WTC11 (cell line): ENCODE measurements around the gene FETUB.

Experiments
- CREB1 ChIP-seq: sonication (generic); formaldehyde crosslinking; IDR thresholded peaks from 2 replicates; pipeline ENCODE4 v1.8.0; 2023; ENCODE audit warnings: mild to moderate bottlenecking, missing genetic modification reagents
- JUN ChIP-seq: sonication (generic); formaldehyde crosslinking; IDR thresholded peaks from 2 replicates; pipeline ENCODE4 v1.8.0; 2023; ENCODE audit warnings: mild to moderate bottlenecking, missing genetic modification reagents
- NFATC4 ChIP-seq: fragments of 250-450 bp; sonication (Bioruptor Pico); IDR thresholded peaks from 2 replicates; pipeline ENCODE4 v1.9.0; 2021; ENCODE audit warnings: mild to moderate bottlenecking
- NR2C2 ChIP-seq: sonication (generic); formaldehyde crosslinking; IDR thresholded peaks from 2 replicates; pipeline ENCODE4 v1.8.0; 2022; ENCODE audit warnings: mild to moderate bottlenecking, missing genetic modification reagents
- ZNF219 ChIP-seq: sonication (generic); formaldehyde crosslinking; IDR thresholded peaks from 2 replicates; pipeline ENCODE4 v1.8.0; 2023; ENCODE audit warnings: missing genetic modification reagents, mild to moderate bottlenecking, borderline replicate concordance
- ZNF232 ChIP-seq: sonication (generic); formaldehyde crosslinking; IDR thresholded peaks from 2 replicates; pipeline ENCODE4 v1.8.0; 2022; ENCODE audit warnings: mild to moderate bottlenecking, missing genetic modification reagents
- TF ChIP-seq, protein P1 (sequence below): sonication (generic); formaldehyde crosslinking; IDR thresholded peaks from 2 replicates; pipeline ENCODE4 v1.8.1; 2023; ENCODE audit warnings: mild to moderate bottlenecking, missing genetic modification reagents, borderline replicate concordance
- TF ChIP-seq, protein P2 (sequence below): fragments of 200-600 bp; IDR thresholded peaks from 2 replicates; pipeline ENCODE4 v1.8.0; 2022; ENCODE audit warnings: antibody characterized with exemption
- TF ChIP-seq, protein P3 (sequence below): sonication (generic); formaldehyde crosslinking; IDR thresholded peaks from 2 replicates; pipeline ENCODE4 v1.8.0; 2023; ENCODE audit warnings: missing genetic modification reagents

DNA sequence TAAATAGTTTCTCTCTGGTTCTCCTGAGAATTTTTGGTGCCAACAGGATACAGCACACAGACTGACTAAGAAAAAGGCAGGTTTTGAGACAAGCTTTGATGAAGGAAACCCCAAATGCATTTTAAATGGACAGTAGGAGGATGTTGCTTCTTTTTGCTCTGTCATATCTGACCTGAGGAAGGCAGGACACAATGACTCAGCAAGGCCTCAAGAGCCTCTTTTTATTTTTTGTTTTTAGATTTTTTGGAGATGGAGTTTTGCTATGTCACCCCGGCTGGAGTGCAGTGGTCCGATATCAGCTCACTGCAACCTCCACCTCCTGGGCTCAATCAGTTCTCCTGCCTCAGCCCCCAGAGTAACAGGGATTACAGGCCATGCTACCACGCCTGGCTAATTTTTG lies 60.1 kb downstream of the FETUB start:
- TF ChIP-seq, protein P1, sequence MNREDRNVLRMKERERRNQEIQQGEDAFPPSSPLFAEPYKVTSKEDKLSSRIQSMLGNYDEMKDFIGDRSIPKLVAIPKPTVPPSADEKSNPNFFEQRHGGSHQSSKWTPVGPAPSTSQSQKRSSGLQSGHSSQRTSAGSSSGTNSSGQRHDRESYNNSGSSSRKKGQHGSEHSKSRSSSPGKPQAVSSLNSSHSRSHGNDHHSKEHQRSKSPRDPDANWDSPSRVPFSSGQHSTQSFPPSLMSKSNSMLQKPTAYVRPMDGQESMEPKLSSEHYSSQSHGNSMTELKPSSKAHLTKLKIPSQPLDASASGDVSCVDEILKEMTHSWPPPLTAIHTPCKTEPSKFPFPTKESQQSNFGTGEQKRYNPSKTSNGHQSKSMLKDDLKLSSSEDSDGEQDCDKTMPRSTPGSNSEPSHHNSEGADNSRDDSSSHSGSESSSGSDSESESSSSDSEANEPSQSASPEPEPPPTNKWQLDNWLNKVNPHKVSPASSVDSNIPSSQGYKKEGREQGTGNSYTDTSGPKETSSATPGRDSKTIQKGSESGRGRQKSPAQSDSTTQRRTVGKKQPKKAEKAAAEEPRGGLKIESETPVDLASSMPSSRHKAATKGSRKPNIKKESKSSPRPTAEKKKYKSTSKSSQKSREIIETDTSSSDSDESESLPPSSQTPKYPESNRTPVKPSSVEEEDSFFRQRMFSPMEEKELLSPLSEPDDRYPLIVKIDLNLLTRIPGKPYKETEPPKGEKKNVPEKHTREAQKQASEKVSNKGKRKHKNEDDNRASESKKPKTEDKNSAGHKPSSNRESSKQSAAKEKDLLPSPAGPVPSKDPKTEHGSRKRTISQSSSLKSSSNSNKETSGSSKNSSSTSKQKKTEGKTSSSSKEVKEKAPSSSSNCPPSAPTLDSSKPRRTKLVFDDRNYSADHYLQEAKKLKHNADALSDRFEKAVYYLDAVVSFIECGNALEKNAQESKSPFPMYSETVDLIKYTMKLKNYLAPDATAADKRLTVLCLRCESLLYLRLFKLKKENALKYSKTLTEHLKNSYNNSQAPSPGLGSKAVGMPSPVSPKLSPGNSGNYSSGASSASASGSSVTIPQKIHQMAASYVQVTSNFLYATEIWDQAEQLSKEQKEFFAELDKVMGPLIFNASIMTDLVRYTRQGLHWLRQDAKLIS (CRISPR knock-in tag), result no peak
- TF ChIP-seq, protein P2, sequence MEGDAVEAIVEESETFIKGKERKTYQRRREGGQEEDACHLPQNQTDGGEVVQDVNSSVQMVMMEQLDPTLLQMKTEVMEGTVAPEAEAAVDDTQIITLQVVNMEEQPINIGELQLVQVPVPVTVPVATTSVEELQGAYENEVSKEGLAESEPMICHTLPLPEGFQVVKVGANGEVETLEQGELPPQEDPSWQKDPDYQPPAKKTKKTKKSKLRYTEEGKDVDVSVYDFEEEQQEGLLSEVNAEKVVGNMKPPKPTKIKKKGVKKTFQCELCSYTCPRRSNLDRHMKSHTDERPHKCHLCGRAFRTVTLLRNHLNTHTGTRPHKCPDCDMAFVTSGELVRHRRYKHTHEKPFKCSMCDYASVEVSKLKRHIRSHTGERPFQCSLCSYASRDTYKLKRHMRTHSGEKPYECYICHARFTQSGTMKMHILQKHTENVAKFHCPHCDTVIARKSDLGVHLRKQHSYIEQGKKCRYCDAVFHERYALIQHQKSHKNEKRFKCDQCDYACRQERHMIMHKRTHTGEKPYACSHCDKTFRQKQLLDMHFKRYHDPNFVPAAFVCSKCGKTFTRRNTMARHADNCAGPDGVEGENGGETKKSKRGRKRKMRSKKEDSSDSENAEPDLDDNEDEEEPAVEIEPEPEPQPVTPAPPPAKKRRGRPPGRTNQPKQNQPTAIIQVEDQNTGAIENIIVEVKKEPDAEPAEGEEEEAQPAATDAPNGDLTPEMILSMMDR, result no peak
- no peak for TF ChIP-seq NR2C2 (CRISPR knock-in tag)
- no peak for TF ChIP-seq ZNF232 (CRISPR knock-in tag)
- no peak for TF ChIP-seq ZNF219 (CRISPR knock-in tag)
- no peak for TF ChIP-seq CREB1 (CRISPR knock-in tag)
- TF ChIP-seq JUN (CRISPR knock-in tag), result no peak
- no peak for TF ChIP-seq NFATC4 (CRISPR knock-in tag)
- TF ChIP-seq, protein P3, sequence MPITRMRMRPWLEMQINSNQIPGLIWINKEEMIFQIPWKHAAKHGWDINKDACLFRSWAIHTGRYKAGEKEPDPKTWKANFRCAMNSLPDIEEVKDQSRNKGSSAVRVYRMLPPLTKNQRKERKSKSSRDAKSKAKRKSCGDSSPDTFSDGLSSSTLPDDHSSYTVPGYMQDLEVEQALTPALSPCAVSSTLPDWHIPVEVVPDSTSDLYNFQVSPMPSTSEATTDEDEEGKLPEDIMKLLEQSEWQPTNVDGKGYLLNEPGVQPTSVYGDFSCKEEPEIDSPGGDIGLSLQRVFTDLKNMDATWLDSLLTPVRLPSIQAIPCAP (CRISPR knock-in tag), result no peak
